ENCODE data around the gene LHX4.

Gene LHX4

DNA sequence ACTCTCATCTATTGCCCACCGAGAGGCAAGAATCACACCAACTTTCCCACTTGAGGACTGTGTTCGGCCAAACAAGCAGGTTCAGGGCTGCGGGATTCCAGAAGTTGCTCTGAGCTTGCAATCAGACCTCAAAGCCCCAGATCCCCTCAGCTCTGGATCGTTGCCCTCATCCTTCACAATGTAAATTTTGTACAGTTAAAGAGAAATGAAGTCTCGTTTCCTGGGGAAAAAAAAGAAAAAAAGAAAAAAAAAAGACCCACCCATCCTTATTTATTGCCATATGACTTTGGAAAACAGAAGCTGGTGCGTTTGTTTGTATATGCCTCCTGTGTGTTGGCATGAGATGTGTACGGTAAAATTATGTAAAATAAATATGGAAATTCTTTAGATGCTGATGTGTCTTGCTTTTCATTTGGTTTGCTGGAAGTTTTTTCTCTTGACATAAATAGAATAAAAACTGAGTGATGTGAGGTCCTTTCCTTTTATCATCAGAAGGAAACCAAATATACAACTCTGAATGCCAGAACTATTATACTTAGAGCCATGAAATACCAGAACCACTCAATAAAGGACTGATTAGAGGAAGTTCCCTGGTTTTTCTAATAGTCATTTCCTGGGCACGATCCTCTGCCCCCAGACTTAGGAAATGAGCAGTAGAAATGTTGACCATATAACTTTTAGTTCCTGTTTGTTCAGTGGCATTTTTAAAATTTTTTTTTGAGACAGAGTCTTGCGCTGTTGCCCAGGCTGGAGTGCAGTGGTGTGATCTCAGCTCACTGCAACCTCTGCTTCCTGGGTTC lies 48.7 kb downstream of the LHX4 start:
- no peak for DNase-seq (ENCODE audit: low spot score)
- TF ChIP-seq, protein P1, sequence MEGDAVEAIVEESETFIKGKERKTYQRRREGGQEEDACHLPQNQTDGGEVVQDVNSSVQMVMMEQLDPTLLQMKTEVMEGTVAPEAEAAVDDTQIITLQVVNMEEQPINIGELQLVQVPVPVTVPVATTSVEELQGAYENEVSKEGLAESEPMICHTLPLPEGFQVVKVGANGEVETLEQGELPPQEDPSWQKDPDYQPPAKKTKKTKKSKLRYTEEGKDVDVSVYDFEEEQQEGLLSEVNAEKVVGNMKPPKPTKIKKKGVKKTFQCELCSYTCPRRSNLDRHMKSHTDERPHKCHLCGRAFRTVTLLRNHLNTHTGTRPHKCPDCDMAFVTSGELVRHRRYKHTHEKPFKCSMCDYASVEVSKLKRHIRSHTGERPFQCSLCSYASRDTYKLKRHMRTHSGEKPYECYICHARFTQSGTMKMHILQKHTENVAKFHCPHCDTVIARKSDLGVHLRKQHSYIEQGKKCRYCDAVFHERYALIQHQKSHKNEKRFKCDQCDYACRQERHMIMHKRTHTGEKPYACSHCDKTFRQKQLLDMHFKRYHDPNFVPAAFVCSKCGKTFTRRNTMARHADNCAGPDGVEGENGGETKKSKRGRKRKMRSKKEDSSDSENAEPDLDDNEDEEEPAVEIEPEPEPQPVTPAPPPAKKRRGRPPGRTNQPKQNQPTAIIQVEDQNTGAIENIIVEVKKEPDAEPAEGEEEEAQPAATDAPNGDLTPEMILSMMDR (IDR thresholded peaks at IDR 0.05; ENCODE audit: extremely low read depth, missing control alignments), result no peak

DNA sequence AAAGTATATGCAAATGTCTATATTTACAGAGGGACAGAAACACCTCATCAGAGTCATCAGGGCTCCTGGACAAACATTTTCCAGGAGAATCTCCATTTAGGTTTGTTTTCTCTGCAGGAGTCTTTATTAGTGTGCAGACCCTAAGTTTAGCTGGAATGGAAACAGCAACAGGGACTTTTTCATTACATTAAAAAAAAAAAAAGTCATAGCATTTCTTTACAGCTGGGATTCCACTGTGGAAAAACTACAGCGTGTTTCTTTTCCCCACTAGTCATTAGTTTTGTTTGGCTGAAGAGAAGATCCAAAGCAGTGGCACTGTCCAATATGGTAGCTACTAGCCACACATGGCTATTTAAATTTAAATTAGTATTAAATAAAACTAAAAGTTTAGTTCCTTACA lies 49.6 kb downstream of the LHX4 start:
- TF ChIP-seq, protein P1 (IDR thresholded peaks at IDR 0.05; ENCODE audit: extremely low read depth, missing control alignments), result no peak
- no peak for DNase-seq (ENCODE audit: low spot score)

DNA sequence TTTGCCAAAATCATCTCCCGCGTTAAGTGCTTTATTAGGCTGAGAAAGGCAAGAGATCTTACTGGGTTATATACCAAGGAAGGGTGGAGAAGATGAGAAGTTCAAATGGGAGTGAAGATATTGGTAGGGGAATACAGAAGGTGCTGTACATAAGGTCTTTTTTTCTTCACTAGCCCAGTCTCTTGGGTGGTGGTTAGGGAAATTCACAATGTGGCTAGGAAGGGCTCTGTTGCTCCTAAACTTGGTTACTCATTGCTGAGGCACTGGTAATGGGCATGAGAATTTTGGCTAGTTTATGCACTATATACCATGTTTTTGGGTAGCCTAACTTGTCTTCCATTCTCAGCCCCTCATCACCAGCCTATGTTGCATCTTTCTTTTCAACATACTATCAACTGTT lies 50.6 kb downstream of the LHX4 start:
- TF ChIP-seq, protein P1 (IDR thresholded peaks at IDR 0.05; ENCODE audit: extremely low read depth, missing control alignments), result no peak
- DNase-seq (ENCODE audit: low spot score), result no peak

DNA sequence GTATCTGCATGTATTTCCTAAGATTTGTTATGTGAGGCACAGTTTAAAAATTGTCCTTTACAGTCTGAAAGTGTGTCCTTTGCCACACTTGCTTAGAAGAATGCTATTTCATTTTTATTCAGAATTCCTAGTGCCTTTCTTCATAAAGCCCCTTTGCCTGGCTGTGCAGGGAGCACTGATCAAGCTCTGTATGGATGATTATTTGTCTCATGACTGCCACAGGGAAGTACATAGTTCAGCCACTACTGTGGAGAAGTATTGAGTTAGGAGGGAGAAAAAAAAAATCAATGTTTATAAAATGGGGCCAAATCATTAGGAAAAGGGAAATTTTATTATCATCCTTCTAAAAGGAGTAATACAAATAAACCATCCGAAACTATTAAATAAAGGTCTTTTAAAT lies 51.4 kb downstream of the LHX4 start:
- TF ChIP-seq, protein P1 (IDR thresholded peaks at IDR 0.05; ENCODE audit: extremely low read depth, missing control alignments), result no peak
- no peak for DNase-seq (ENCODE audit: low spot score)

DNA sequence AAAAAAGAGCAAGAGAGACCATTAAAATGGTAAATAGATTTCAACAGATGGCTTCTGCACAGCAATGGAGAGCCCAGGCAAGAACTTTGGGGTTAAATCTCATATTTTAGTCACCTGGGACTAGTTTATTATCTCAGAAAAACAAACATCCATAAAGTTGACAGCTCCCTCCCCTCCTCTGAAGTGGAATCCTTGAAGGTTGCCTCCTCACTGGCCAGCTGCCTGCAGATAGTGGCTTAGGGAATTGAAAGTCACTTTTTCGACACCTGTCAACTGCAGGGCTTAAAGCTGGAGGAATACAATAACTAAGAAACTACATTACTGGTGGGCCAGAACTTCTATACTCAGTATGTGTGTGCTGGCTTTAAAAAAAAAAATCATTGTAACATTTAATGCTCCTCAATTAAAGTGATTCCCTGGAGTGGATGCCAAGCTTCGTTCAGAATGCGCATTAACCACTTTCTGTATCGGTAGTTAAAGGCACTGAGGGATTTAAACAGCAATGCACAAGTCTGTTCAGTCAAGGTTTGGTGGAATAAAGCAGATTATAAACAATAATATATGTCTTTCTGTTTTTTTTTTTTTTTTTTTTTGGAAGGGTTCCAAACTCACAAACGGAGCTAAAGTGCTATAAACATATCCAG lies 52.5 kb downstream of the LHX4 start:
- TF ChIP-seq, protein P1 (IDR thresholded peaks at IDR 0.05; ENCODE audit: extremely low read depth, missing control alignments), result no peak

DNA sequence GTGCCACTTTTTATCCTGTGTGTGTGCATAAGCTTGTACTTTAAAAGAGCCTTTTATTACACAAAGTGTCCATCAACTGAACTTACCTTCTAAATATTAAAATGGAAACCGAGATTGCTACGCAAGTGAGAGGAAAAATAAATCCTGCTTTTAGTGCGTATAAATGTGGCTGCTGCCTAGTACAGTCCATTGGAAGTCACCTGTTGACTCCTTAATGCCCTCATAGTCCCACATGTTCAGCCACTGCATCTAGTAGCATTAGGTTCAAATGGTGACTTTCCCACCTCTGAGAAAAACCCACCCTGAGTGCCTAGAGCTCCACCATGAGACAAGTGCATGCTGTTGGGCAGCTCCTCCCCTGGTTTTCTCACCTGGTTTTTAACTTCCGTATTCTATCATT lies 53.0 kb downstream of the LHX4 start:
- DNase-seq (ENCODE audit: low spot score), result no peak
- TF ChIP-seq, protein P1 (IDR thresholded peaks at IDR 0.05; ENCODE audit: extremely low read depth, missing control alignments), result no peak

More for the DNA sequence above, 52.5 kb downstream of the LHX4 start:
- no peak for DNase-seq (ENCODE audit: low spot score)

DNA sequence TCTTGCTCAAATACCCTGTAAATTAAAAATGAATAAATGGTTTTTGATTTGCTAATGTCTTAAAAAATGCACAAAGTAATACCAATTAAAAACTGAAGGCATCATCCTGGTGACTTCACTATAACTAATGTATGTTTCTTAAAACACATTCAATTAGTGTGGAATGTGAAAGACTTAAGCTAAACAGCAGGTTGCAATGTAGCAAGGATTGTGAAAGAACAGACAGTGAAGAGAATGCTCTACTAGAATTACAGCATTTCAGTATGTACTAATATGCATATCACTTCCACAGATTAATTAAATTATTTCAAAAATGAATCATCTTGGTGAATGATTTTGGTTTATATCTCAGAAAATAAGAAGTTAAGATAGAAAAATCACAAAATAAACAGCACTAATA lies 56.4 kb downstream of the LHX4 start:
- TF ChIP-seq, protein P1 (IDR thresholded peaks at IDR 0.05; ENCODE audit: extremely low read depth, missing control alignments), result no peak
- DNase-seq (ENCODE audit: low spot score), result no peak
